PC-9 (cell line): ENCODE measurements around the gene PTPRD. TPM values are rescaled to one million over a fixed set of nuclear protein-coding genes. Genes with fewer than 3 reads are reported as not detected.

Experiments
- BruUV-seq: library from RNA; stranded (reverse); fragments of 400-500 nt; replicated peaks from 2 replicates; lab custom pipeline; 2021; lab: Mats Ljungman, UMichigan
- CTCF ChIA-PET: fragments of 300-600 bp; sonication (Branson Sonifier 250); formaldehyde crosslinking; loops from one replicate; lab custom pipeline; 2022; ENCODE audit warnings: antibody characterized with exemption; lab: Charles Lee
- POLR2A ChIA-PET: fragments of 300-600 bp; sonication (Branson Sonifier 250); formaldehyde crosslinking; loops from one replicate; lab custom pipeline; 2022; ENCODE audit warnings: antibody characterized with exemption; ENCODE audit not compliant: unreplicated experiment; lab: Charles Lee
- DNase-seq, 2 experiments: peaks; one replicate each; pipeline versions ENCODE4 v3.0.0 to v3.0.0-alpha.2; 2015 to 2022; ENCODE audit warnings: mixed read lengths in 1 of 2
- H2AFZ ChIP-seq: fragments of 200-600 bp; sonication (generic); 2 replicates; pipeline ENCODE4 v1.8.1; 2017; ENCODE audit warnings: antibody characterized with exemption
- H3F3A ChIP-seq: fragments of 200-600 bp; sonication (generic); 2 replicates; pipeline ENCODE4 v1.8.1; 2017; ENCODE audit warnings: antibody characterized with exemption, mild to moderate bottlenecking, low read depth; ENCODE audit not compliant: insufficient read depth
- H3K27ac ChIP-seq: fragments of 200-600 bp; sonication (generic); 2 replicates; pipeline ENCODE4 v1.6.1; 2016; ENCODE audit warnings: mixed run types
- H3K27me3 ChIP-seq: fragments of 200-600 bp; sonication (generic); 2 replicates; pipeline ENCODE4 v1.6.1; 2016; ENCODE audit warnings: low read depth, mixed run types; ENCODE audit not compliant: insufficient read depth
- H3K36me3 ChIP-seq: fragments of 200-600 bp; sonication (generic); 2 replicates; pipeline ENCODE4 v1.6.1; 2016; ENCODE audit warnings: low read depth, mixed run types
- H3K4me1 ChIP-seq: fragments of 200-600 bp; sonication (generic); replicated peaks from 2 replicates; pipeline ENCODE4 v1.6.1; 2016; ENCODE audit warnings: mixed run types; ENCODE audit not compliant: insufficient read depth
- H3K4me2 ChIP-seq: fragments of 200-600 bp; sonication (generic); 2 replicates; pipeline ENCODE4 v1.6.1; 2017; ENCODE audit warnings: mixed run types
- H3K4me3 ChIP-seq: fragments of 200-600 bp; sonication (generic); 2 replicates; pipeline ENCODE4 v1.6.1; 2016; ENCODE audit warnings: mixed run types
- H3K79me2 ChIP-seq: fragments of 200-600 bp; sonication (generic); 2 replicates; pipeline ENCODE4 v1.6.1; 2017; ENCODE audit warnings: low read depth, mixed run types
- H3K9me2 ChIP-seq: fragments of 200-600 bp; sonication (generic); 2 replicates; pipeline ENCODE4 v1.8.1; 2017; ENCODE audit warnings: mild to moderate bottlenecking; ENCODE audit not compliant: insufficient read depth
- H3K9me3 ChIP-seq: fragments of 200-600 bp; sonication (generic); 2 replicates; pipeline ENCODE4 v1.8.1; 2016; ENCODE audit warnings: low read depth; ENCODE audit not compliant: insufficient read depth
- H4K20me1 ChIP-seq: fragments of 200-600 bp; sonication (generic); 2 replicates; pipeline ENCODE4 v1.8.1; 2017; ENCODE audit not compliant: insufficient read depth
- EZH2 ChIP-seq: fragments of 200-600 bp; sonication (generic); IDR thresholded peaks from 2 replicates; pipeline ENCODE4 v1.8.0; 2017; ENCODE audit warnings: antibody characterized with exemption, low read depth
- intact Hi-C: fragments of 100-400 bp; cut with micrococcal nuclease; formaldehyde crosslinking; loops from one replicate; pipeline ENCODE4 v1.10.0; 2022; ENCODE audit not compliant: unreplicated experiment
- total RNA-seq: library from RNA; stranded (reverse); gene quantifications from 2 replicates; pipeline ENCODE4 v1.2.3, GENCODE V29; 2021
- TF ChIP-seq, protein P1 (sequence below): fragments of 200-600 bp; sonication (generic); conservative IDR thresholded peaks from 2 replicates; pipeline ENCODE4 v1.6.1; 2017; ENCODE audit warnings: mixed run types, antibody characterized with exemption, mild to moderate bottlenecking, moderate library complexity

Gene PTPRD
- total RNA-seq, 1 experiment from 2014 or later = not detected

- Histone ChIP-seq H2AFZ (no peak overlapping the region), H3K4me1 (no peaks in the 10 kb centered on the region), H3K4me3 (no peak overlapping the region), H3K27ac (no peak overlapping the region), H3K79me2 (no peaks in the 10 kb centered on the region), H3K27me3 (no peaks in the 10 kb centered on the region), H3K9me2 (no peaks in the 10 kb centered on the region), H3K4me2 (no peak overlapping the region), H3K9me3 (no peaks in the 10 kb centered on the region), H4K20me1 (no peaks in the 10 kb centered on the region), H3K36me3 (no peaks in the 10 kb centered on the region), H3F3A (no peaks in the 10 kb centered on the region)
- DNase-seq = no peak
- BruUV-seq = no TSS peak
- intact Hi-C loops = no loop called here
- no peak for TF ChIP-seq EZH2
- TF ChIP-seq, protein P1, sequence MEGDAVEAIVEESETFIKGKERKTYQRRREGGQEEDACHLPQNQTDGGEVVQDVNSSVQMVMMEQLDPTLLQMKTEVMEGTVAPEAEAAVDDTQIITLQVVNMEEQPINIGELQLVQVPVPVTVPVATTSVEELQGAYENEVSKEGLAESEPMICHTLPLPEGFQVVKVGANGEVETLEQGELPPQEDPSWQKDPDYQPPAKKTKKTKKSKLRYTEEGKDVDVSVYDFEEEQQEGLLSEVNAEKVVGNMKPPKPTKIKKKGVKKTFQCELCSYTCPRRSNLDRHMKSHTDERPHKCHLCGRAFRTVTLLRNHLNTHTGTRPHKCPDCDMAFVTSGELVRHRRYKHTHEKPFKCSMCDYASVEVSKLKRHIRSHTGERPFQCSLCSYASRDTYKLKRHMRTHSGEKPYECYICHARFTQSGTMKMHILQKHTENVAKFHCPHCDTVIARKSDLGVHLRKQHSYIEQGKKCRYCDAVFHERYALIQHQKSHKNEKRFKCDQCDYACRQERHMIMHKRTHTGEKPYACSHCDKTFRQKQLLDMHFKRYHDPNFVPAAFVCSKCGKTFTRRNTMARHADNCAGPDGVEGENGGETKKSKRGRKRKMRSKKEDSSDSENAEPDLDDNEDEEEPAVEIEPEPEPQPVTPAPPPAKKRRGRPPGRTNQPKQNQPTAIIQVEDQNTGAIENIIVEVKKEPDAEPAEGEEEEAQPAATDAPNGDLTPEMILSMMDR = no peak
- ChIA-PET POLR2A (no interaction called here), CTCF (no interaction called here)
Observed at GRCh38 chr9:8364026-8364752, 2248.6 kb downstream of the PTPRD start.

DNA sequence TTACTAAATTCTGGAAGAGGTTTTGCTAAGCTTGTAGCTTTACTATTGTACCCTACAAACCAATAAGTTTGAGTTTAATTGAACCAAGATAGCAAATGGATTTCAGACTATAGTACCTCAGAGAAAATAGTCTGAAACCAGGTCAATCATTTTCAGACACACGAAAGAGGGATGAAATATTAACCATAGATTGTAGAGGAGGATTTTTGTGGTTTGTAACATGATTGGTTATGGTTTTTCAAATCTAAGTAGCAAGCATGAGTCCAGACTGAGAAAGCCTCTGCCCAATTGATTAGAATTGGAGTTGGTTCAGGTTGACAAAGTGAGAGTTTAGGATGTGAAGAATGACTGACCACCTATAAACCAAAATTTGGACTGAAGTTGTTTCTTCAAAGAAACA, 2250.6 kb downstream of the PTPRD start:
- H3K4me2 ChIP-seq = no peak overlapping the region
- no peak overlapping the region for H2AFZ ChIP-seq
- H3K9me2 ChIP-seq = no peaks in the 10 kb centered on the region
- no peaks in the 10 kb centered on the region for H3K36me3 ChIP-seq
- H3K4me1 ChIP-seq = no peaks in the 10 kb centered on the region
- H3K27ac ChIP-seq = no peak overlapping the region
- DNase-seq = no peak
- H4K20me1 ChIP-seq = no peaks in the 10 kb centered on the region
- no peak overlapping the region for H3K4me3 ChIP-seq
- no peaks in the 10 kb centered on the region for H3K27me3 ChIP-seq
- ChIA-PET POLR2A (no interaction called here), CTCF (no interaction called here)
- no peaks in the 10 kb centered on the region for H3K9me3 ChIP-seq
- intact Hi-C loops = no loop called here
- BruUV-seq = no TSS peak
- TF ChIP-seq, protein P1 = no peak
- no peak for TF ChIP-seq EZH2
- H3F3A ChIP-seq = no peaks in the 10 kb centered on the region
- no peaks in the 10 kb centered on the region for H3K79me2 ChIP-seq

DNA sequence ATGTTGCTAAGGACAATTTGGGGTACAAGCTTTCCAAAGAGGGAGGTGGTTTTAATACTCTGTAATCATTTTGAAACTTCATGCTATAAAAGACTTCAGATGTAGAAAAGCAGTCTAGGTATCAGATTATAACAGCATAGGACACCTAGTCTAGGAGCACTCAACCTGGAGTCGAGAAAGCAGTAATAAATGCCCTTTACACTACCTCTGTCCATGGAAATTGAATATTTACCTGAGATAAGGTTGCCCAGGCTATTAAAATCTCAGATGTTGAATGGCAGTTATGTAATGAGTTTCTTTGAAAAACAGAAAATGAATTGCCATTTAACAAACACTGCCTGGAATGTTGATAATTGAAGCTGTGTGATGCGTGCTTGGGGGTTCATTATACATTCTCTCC, 2251.4 kb downstream of the PTPRD start:
- DNase-seq = no peak
- Histone ChIP-seq H3K79me2 (no peaks in the 10 kb centered on the region), H3F3A (no peaks in the 10 kb centered on the region), H3K27ac (no peak overlapping the region), H3K4me3 (no peak overlapping the region), H3K9me3 (no peaks in the 10 kb centered on the region), H3K4me2 (no peak overlapping the region), H3K9me2 (no peaks in the 10 kb centered on the region), H3K36me3 (no peaks in the 10 kb centered on the region), H4K20me1 (no peaks in the 10 kb centered on the region), H3K27me3 (no peaks in the 10 kb centered on the region), H2AFZ (no peak overlapping the region), H3K4me1 (no peaks in the 10 kb centered on the region)
- ChIA-PET POLR2A (no interaction called here), CTCF (no interaction called here)
- no peak for TF ChIP-seq EZH2
- TF ChIP-seq, protein P1 = no peak
- BruUV-seq = no TSS peak
- intact Hi-C loops = no loop called here
